NCI-H187 (cell line): ENCODE measurements around the gene PRM2.

ENCODE experiments used
- DNase-seq, 2 experiments: peaks; one replicate each; lab custom pipeline; 2025; lab: John Stamatoyannopoulos, UW

The PRM2 gene, protein sequence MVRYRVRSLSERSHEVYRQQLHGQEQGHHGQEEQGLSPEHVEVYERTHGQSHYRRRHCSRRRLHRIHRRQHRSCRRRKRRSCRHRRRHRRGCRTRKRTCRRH

DNA sequence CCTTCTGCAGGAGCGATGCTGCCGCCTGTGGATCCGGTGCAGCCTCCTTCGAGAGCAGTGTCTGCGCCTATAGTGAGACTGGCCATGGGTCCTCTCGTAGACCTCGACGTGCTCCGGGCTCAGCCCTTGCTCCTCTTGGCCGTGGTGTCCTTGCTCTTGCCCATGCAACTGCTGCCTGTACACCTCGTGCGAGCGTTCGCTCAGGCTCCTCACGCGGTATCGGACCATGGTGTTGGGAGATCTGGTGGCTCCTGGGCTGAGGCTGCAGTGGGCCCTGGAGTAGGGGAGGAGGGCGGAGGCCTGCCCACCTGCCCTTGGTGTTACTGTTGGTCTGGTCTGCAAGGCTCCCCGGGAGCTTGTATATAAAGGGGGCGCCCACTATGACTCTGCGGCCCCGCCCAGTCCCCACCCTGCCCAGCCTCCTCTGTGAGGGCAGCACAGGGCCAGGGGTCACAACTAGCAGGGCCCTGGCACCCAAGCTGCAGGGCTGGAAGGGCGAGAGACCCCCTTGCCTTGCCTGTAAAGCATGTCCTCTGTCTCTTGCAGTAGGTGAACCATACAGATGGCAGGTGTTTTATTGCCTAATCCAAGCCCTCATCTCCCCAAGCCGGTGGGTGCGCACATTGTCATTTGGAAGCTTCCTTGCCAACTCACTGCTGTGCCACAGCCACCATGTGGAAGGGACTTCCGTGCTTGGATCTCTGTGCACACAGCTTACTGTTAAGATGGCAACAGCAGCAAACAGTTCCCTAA is at the start of gene PRM2:
Gene PRM2 (minus strand): TSS at position 338 of the 753 bp plus-strand sequence. CDS start 110 bp downstream, at position 228.
- DNase-seq = no peak

DNA sequence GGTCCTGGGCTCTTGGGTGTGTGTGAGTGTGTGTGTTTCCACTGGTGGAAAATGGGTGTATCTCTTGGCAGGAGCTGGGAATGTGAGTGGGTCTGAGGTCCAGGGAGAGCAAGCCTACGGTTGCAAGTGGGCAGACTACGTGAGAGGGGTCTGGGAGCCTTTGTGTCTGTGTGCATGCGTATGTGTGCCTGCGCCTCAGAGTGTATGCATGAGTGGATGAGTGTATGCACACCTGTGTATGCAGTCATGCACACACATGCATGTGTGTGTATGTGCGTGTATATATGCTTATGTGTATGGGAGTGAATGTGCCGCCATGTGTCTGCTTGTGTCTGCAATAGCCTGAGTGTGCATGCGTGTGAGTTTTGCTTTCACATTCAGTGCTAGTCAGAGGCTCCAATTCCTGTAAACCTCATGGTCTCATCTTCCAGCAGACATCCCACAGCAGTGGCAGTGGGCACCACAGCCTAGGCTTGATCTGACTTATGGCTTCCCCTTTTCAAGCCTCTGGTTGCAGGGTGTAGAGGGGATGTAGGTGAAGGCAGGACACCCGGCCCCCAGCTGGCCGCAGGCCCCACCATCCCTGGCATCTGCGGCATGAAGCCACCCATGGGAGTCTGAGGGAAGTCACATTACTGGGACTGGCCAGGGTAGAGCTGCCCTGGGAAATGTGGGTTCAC is 49.3 kb upstream of the PRM2 start:
- no peak for DNase-seq

DNA sequence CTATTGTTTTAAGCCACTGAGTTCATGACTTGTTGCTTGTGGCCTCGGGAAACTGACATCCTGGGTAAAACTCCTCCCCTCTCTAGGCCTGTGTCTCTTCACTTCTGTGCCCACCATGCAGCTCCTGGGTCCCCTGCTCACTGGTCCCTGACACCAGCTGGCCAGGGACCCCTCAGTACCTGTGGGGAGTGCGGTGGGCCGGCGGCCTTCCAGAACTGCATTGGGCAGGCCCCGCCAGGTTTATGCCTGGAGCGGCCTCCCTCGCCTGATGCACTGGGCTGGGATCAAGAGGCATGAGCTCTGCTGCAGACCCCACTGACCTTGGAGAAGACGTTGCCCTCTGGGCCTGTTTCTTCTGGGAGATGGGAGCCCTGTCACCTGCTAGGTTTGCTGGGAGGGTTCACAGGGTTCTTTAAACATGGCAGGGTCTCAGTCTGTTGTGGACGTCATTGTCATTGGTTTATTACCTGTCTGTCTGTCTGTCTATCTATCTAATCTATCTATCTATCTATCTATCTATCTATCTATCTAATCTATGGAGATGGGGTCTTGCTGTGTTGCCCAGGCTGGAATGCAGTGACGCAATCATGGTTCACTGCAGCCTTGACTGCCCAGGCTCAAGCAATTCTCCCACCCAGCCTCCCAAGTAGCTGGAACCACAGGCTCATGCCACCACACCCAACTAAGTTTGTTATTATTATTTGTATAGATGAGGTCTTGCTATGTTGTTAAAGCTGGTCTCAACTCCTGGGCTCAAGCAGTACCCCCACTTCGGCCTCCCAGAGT is 47.5 kb upstream of the PRM2 start:
- DNase-seq = no peak

DNA sequence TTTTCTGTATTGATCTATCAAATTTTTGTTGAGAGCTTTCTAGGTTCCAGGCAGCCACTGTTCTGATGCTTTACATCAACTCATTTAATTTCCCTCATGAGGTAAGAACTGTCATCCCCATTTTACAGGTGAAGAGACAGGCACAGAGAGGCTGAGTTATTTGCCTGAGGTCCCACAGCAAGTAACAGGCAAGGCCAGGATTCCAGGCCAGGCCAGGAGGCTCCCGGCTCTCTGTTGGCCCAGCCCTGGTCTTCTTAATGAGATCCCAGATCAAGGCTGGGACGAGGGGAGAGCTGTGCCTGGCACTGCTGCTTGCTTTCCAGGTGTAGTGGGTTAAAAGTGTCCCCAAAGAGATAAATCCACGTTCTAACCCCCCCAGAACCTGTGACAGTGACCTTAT is 46.5 kb upstream of the PRM2 start:
- no peak for DNase-seq

DNA sequence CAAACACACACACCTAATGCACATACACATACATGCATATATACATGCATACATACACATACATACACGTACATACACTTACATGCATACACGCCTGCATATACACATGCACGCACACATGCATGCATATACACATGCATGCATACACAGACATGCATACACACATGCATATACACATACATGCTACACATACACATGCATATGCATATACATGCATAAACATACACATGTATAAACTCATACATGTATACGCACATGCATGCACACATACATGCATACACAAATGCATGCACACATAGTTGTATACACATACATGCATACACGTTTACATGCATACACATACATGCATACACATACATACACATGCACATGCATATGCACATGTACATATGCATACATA is 45.4 kb upstream of the PRM2 start:
- no peak for DNase-seq

DNA sequence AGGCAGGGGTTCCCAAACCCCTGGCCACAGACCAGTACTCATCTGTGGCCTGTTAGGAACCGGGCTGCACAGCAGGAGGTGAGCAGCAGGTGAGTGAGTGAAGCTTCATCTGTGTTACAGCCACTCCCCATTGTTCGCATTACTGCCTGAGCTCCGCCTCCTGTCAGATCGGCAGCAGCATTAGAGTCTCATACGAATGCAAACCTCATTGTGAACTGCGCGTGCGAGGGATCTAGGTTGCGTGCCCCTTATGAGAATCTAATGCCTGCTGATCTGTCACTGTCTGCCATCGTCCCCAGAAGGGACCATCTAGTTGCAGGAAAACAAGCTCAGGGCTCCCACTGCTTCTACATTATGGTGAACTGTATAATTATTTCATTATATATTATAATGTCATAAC is 43.9 kb upstream of the PRM2 start:
- no peak for DNase-seq

DNA sequence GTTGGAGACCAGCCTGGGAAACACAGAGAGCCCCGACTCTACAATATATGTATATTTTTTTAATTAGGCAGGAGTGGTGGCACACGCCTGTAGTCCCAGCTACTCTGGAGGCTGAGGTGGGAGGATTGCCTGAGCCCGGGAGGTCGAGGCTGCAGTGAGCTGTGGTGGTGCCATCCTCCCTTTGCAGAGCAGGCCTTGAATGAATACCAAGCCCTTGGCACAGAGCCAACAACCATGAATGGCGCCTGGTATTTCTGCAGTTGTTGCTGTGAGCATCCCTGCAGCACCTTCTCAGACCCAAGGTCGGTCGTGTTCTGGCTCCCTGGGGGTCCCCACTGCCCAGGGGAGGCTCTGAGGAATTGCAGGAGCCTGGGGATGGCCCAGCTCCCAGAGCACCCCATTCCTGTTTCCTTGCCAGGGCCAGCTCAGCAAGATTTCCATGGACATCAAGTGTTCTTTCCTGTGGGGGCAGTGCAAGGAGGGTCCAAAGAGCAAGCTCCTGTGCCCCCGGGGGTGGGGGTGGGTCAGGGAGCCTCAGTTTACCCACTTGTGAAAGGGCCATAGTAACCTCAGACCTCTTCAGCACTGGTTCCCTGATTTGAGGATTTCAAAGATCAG is 43.4 kb upstream of the PRM2 start:
- DNase-seq = no peak

DNA sequence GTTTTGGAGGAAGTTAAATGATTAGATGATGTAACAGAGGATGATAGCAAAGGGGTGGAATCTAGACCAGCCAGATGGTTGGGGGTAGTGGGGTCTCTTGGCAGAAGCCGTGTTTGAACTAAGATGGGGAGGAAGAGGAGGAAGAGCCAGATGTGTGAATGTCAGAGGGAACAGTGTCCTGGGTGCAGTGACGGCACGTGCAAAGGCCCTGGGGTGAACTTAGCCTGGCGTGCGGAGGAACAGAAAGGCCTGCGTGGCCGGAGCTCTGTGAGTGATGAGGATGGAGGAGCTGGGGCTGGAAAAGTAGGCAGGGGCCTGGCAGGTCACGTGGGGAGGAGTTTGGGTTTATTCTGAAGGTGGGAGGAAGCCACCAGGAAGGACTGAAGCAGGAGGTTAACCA is 42.5 kb upstream of the PRM2 start:
- DNase-seq = no peak

DNA sequence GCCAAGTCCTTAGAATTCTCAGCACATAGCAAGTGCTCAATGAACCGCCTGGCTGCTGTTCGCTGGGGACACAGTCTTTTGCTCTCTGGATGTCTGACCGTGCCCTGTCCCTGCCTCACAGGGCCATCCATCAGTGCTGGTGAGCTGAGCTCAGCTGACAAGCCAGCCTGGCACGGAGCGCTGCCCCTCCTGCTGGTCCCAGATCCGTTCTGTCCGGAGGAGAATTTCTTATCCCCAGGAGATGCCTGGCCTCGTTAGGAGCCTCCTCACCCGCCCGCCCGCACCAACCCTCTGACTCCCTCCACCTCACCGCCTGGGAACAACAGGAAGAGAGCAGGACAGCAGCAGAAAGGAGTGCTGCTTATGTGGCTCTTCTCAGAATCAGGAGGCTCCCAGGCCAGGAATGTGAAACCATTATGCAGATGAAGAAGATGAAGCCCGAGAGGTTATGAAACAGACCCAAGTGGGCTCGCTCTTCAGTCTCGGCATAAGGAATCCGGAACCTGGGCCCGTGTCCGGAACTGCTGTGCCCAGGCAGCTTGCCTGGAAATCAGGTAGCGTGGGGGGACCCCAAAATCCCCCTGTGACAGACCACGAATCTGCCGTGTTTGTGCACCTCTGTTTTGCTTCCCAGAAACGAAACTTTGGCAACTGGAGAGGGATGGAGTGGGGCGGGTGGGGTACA is 40.2 kb upstream of the PRM2 start:
- DNase-seq = no peak

DNA sequence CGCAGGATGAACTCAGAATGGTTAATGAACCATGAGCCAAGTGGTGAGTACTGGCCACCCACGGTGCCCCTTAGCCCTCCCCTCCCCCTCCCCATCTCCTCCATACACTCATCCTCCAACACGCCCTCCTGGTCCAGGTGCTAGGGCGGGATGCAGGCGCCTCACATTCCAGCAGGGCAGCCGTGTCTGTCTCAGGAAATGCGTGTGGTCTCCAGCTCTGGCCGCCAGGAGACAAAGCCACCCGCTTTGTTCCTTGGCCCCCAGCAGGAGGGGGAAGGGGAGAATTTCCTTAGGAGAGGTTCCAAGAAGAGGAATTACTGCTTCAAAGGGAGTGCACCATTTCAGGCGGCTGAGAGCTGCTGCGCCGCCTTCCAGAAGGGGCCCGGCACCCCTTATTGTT is 39.2 kb upstream of the PRM2 start:
- no peak for DNase-seq

DNA sequence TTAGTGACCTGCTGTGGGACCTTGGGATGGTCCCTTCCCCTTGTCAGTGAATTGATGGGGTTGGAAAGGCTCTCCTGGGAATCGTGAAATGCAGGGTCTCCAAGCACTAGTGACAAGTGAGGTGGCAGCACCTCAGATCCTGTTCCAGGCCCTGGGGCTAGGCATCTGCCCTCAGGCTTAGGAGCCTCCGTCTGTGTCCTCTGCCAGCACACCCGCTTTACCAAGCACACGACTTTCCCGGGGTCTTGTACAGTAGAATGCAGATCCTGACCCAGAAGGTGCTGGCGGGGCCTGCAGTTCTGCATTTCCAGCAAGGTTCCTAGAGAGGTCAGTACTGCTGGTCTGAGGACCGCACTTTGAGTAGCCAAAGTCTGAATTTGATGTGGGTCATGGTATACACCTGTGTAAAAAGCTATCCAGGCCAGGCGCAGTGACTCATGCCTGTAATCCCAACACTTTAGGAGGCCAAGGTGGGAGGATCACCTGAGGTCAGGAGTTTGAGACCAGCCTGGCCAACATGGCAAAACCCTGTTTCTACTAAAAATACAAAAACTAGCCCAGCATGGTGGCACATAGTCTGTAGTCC is 38.1 kb upstream of the PRM2 start:
- DNase-seq = no peak

DNA sequence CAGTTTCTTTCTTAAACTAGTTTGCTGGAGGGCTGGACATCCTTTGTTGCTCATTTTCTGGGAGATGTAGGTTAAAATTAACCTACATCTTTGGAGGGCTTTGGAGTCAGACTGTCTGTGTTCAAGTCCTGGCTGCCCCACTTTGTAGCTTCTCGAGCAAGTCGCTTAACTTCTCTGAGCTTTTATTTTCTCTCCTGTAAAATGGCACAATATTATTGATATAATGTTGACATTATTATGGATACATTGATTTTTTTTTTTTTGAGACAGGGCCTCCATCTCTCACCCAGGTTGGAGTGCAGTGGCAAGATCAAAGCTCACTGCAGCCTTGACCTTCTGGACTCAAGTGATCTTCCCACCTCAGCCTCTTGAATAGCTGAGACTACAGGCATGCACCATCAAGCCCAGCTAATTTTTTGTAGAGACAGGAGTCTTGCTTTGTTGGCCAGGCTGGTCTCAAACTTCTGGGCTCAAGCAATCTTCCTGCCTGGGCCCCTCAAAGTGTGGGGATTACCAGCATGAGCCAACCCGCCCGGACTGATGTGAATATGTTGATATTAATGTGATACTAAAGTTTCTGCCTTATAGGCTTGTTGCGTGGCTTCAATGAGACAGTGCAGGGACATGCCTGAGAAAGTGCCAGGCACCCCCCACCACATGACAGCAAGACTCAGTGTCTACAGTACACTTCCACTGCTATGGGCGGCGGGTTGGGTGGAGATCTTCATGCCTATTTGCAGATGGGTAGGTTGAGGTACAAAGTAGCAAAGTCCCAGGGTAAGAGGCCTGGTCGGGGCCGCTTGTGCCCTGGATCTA is 37.4 kb upstream of the PRM2 start:
- DNase-seq = no peak

DNA sequence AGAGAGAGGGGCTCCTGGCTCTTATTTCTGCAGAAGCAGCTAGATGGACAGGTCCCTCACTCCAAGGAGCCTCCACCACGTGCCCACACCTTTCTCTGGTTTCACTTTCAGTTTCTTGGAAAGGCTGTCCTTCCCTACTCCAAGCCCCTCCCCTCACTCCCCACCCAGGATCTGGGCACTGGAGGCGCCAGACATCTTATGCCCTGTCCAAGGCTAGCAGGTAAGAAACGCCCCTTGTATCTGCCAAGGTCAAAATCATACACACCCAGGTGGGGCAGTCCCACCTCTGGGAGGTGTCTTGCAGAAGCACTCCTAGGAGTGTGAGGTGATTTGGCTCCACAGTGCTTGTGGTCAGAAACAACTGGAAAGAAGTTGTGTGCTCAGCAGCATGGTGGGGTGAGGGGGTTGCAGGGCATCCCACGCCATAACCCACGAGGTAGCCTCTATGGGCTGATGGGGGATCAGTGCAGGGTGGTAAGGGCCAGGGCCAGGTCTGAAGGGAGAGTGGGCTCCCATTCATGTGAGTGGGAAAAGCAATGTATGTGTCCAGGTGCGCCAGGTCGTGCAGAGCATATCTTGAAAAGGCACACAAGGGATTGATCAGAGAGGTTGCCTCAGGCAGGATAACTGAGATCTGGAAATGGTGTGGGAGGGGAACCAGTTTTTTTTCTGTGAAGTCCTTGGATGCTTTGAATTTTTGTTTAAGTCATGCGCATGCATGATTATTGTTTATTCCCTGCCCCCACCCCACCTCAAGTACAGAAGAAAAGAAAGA is 36.6 kb upstream of the PRM2 start:
- DNase-seq = peak; percentile 13 to 40

DNA sequence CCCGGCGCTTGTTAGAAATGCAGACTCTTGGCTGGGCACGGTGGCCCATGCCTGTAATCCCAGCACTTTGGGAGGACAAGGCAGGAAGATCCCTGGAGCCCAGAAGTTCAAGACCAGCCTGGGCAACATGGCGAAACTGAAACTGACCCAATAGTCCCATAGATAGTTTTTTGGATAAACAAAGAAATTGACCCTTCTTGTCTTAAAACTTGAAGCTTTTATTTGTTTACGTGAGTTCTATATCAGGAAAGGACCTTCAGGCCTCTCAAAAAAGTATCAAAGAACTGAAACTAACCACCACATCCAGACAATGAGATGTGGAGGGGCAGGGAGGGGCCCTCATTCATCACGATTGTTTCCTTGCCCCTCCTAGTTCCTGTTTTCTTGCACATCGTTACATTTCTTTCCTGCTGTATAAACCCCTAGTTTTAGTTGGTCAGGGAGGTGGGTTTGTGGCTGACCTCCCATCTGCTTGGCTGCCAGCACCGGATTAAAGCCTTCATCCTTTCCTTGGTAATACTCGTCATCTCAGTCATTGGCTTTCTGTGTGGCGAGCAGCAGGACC is 34.8 kb upstream of the PRM2 start:
- DNase-seq = no peak

DNA sequence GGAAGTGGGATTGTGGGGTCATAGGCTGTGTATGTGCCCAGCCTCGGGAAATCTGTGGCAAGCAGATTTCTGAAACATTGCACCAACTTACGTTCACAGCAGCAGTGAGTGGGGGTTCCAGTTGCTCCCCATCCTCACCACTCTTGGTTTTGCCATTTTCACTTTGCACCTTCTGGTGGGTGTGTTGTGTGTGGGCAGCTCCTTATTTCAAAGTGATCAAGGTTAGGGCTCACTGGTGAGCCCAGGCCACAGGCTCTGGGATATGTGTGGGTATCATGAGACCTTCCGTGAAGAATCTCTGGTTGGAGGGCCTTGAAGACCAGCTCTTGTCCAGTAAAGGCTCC is 34.3 kb upstream of the PRM2 start:
- DNase-seq = no peak

DNA sequence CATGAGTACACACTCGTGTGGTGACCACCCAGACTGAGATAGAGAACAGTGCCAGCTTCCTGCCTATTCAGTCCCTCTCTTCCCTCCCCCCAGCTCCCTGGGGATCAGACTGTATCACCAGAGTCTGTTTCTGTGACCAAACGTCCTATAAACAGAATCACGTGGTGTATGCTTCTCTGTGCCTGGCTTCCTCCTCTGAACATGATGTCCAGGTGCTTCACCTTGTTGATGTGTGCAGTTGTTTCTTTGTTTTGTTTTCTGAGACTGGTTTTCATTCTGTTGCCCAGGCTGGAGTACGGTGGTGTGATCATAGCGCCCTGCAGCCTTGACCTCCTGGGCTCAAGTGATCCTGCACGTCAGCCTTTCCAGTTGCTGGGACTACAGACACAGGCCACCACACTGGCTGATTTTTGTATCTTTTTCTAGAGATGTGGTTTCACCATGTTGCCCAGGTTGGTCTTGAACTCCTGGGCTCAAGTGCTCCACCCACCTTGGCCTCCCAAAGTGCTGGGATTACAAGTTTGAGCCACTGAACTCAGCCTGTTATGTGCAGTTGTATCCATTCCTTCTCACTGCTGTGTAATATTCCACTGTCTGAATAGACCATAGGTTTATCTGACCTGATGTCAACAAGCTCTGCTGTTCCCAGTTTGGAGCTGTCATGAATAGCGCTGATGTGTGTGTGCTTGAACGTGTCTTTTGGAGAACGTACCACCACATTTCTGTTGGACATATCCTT is 33.8 kb upstream of the PRM2 start:
- no peak for DNase-seq

DNA sequence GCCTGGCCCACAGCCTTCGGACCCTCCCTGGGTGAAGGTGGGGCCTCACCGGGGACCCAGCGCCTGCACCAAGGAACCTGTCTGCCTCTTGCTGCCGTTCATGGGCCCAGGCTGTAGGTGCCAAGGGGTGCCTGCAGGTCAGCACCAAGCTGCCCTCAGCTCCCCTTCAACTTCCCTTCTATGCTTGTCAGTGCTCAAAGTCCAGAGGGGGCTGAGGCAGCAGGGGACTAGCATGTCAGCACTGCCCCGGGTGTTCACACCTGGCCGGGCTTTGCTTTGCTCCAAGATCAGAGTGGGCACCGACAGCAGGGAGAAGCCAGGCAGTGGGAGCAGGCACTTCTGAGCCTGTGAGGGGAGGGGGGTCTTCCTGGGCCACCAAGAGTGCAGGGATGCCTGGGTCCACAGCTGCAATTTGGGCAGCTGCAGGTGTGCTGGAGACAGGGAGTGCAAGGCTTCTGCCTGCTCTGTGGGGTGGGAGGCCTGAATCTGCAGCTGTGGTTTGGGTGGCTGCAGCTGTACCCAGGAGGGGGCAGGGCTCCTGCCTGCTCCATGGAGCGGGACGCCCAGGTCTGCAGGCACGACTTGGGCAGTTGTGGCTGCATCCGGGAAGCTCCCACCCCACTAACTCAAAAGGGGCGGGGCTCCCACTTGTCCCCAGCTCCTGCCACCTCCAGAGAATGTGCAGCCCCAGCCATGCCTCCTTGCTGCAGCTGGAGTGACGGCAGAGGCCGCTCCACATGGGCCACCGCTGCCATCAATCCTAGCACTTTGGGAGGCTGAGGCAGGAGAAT is 32.4 kb upstream of the PRM2 start:
- peak; percentile 41 to 44 for DNase-seq
